Smooth muscle cell (in vitro differentiated cells): ENCODE data around the gene PPP2R2C. TPM values are rescaled to one million over a fixed set of nuclear protein-coding genes. Genes with fewer than 3 reads are reported as not detected.

Source experiments
- DNase-seq: peaks from one replicate; lab custom pipeline; 2025; ENCODE audit not compliant: unreplicated experiment; lab: John Stamatoyannopoulos, UW
- H2AFZ ChIP-seq: fragments of 200-600 bp; sonication (generic); 2 replicates; pipeline ENCODE4 v1.6.0; 2016; ENCODE audit warnings: antibody characterized with exemption, low read depth, mild to moderate bottlenecking
- H3F3A ChIP-seq: fragments of 200-600 bp; sonication (generic); 2 replicates; pipeline ENCODE4 v1.6.0; 2017; ENCODE audit warnings: antibody characterized with exemption, low read depth
- H3K27ac ChIP-seq: fragments of 200-600 bp; sonication (generic); 2 replicates; pipeline ENCODE4 v1.5.1; 2016; ENCODE audit warnings: low read depth, mild to moderate bottlenecking
- H3K27me3 ChIP-seq: fragments of 200-600 bp; sonication (generic); 2 replicates; pipeline ENCODE4 v1.6.1; 2016; ENCODE audit warnings: low read depth, mild to moderate bottlenecking
- H3K36me3 ChIP-seq: fragments of 200-600 bp; sonication (generic); 2 replicates; pipeline ENCODE4 v1.5.1; 2016; ENCODE audit warnings: low read depth
- H3K4me1 ChIP-seq: fragments of 200-600 bp; sonication (generic); 2 replicates; pipeline ENCODE4 v1.5.1; 2016; ENCODE audit warnings: low read depth
- H3K4me2 ChIP-seq: fragments of 200-600 bp; sonication (generic); 2 replicates; pipeline ENCODE4 v1.6.0; 2016; ENCODE audit warnings: mild to moderate bottlenecking
- H3K4me3 ChIP-seq: fragments of 200-600 bp; sonication (generic); 2 replicates; pipeline ENCODE4 v1.5.1; 2016; ENCODE audit warnings: mild to moderate bottlenecking
- H3K79me2 ChIP-seq: fragments of 200-600 bp; sonication (generic); 2 replicates; pipeline ENCODE4 v1.6.0; 2016; ENCODE audit warnings: low read depth, mild to moderate bottlenecking
- H3K9ac ChIP-seq: fragments of 200-600 bp; sonication (generic); 2 replicates; pipeline ENCODE4 v1.6.0; 2016; ENCODE audit warnings: low read depth
- H3K9me3 ChIP-seq: fragments of 200-600 bp; sonication (generic); replicated peaks from 2 replicates; pipeline ENCODE4 v1.5.1; 2016; ENCODE audit warnings: low read depth
- H4K20me1 ChIP-seq: fragments of 200-600 bp; sonication (generic); 2 replicates; pipeline ENCODE4 v1.6.0; 2016; ENCODE audit warnings: low read depth
- CTCF ChIP-seq: fragments of 200-600 bp; sonication (generic); IDR thresholded peaks from 2 replicates; pipeline ENCODE4 v1.5.1; 2017; ENCODE audit warnings: borderline replicate concordance, mild to moderate bottlenecking, antibody characterized with exemption; ENCODE audit not compliant: insufficient read depth, poor library complexity, severe bottlenecking
- WGBS: methylation state at CpG from one replicate; pipeline ENCODE4 v1.1.7; 2016; ENCODE audit warnings: low lambda C conversion rate; 5-methylcytosine and 5-hydroxymethylcytosine counted together
- polyA plus RNA-seq: library from polyadenylated mRNA; unstranded; fragments of >200 nt; fragmentation: Nextera tagmentation; extraction: Ambion mirVana; gene quantifications from 2 replicates; pipeline ENCODE4 v1.2.1, GENCODE V29; 2016
- total RNA-seq: library from RNA; depleted of rRNA; stranded (reverse); fragments of >200 nt; gene quantifications from 2 replicates; pipeline ENCODE4 v1.2.3, GENCODE V29; 2014

The PPP2R2C gene
- total and polyA plus RNA-seq, 2 experiments from 2014 or later, result 0.54 to 1.8 TPM

GRCh38 chr4:6321361-6321760 lies 151.1 kb downstream of the PPP2R2C start:
- no peaks in the 10 kb centered on the region for H3F3A ChIP-seq
- WGBS, result 92% methylated on average over 2 of the region's 2 CpGs
- H4K20me1 ChIP-seq, result no peaks in the 10 kb centered on the region
- no peaks in the 10 kb centered on the region for H3K4me1 ChIP-seq
- H3K4me3 ChIP-seq, result no peak overlapping the region
- H3K9ac ChIP-seq, result no peak overlapping the region
- no peak for TF ChIP-seq CTCF
- no peak overlapping the region for H3K27ac ChIP-seq
- no peaks in the 10 kb centered on the region for H3K9me3 ChIP-seq
- H2AFZ ChIP-seq, result no peak overlapping the region
- H3K27me3 ChIP-seq, result no peaks in the 10 kb centered on the region
- DNase-seq, result no peak
- no peaks in the 10 kb centered on the region for H3K36me3 ChIP-seq
- no peak overlapping the region for H3K4me2 ChIP-seq
- H3K79me2 ChIP-seq, result no peaks in the 10 kb centered on the region

- no peaks in the 10 kb centered on the region for H3K36me3 ChIP-seq
- H3K4me1 ChIP-seq, result no peaks in the 10 kb centered on the region
- no peaks in the 10 kb centered on the region for H3K27me3 ChIP-seq
- no peaks in the 10 kb centered on the region for H3K79me2 ChIP-seq
- H3K4me2 ChIP-seq, result no peak overlapping the region
- no peak overlapping the region for H3K27ac ChIP-seq
- no peaks in the 10 kb centered on the region for H3F3A ChIP-seq
- H2AFZ ChIP-seq, result no peak overlapping the region
- H3K9me3 ChIP-seq, result no peaks in the 10 kb centered on the region
- 95% methylated on average over 6 of the region's 6 CpGs for WGBS
- TF ChIP-seq CTCF, result no peak
- no peak for DNase-seq
- no peaks in the 10 kb centered on the region for H4K20me1 ChIP-seq
- H3K4me3 ChIP-seq, result no peak overlapping the region
- H3K9ac ChIP-seq, result no peak overlapping the region
Observed at GRCh38 chr4:6320663-6321062, 151.8 kb downstream of the PPP2R2C start.

- Histone ChIP-seq H4K20me1 (no peaks in the 10 kb centered on the region), H2AFZ (no peak overlapping the region), H3K79me2 (no peaks in the 10 kb centered on the region), H3K9ac (no peak overlapping the region), H3K4me3 (no peak overlapping the region), H3K27ac (no peak overlapping the region), H3K27me3 (no peaks in the 10 kb centered on the region), H3K36me3 (no peaks in the 10 kb centered on the region), H3K4me2 (no peak overlapping the region), H3K9me3 (no peaks in the 10 kb centered on the region), H3F3A (no peaks in the 10 kb centered on the region), H3K4me1 (no peaks in the 10 kb centered on the region)
- WGBS, result 85% methylated on average over 12 of the region's 12 CpGs
- no peak for DNase-seq
- no peak for TF ChIP-seq CTCF
Observed at GRCh38 chr4:6319530-6320150, 152.8 kb downstream of the PPP2R2C start.

- TF ChIP-seq CTCF, result no peak
- H3K27me3 ChIP-seq, result no peaks in the 10 kb centered on the region
- H2AFZ ChIP-seq, result no peak overlapping the region
- no peak overlapping the region for H3K4me3 ChIP-seq
- no peak overlapping the region for H3K9ac ChIP-seq
- no peaks in the 10 kb centered on the region for H3K4me1 ChIP-seq
- no peak overlapping the region for H3K4me2 ChIP-seq
- H3K9me3 ChIP-seq, result no peaks in the 10 kb centered on the region
- WGBS, result 85% methylated on average over 11 of the region's 12 CpGs
- H3K36me3 ChIP-seq, result no peaks in the 10 kb centered on the region
- no peaks in the 10 kb centered on the region for H3K79me2 ChIP-seq
- no peak overlapping the region for H3K27ac ChIP-seq
- no peak for DNase-seq
- no peaks in the 10 kb centered on the region for H4K20me1 ChIP-seq
- no peaks in the 10 kb centered on the region for H3F3A ChIP-seq
Observed at GRCh38 chr4:6318206-6318605, 154.2 kb downstream of the PPP2R2C start.
